ENCODE measurements around the gene ADRA1B. TPM values are rescaled to one million over a fixed set of nuclear protein-coding genes. Genes with fewer than 3 reads are reported as not detected.

ADRA1B gene
- total RNA-seq, 1 experiment from 2014 or later: 0.29 TPM

DNA sequence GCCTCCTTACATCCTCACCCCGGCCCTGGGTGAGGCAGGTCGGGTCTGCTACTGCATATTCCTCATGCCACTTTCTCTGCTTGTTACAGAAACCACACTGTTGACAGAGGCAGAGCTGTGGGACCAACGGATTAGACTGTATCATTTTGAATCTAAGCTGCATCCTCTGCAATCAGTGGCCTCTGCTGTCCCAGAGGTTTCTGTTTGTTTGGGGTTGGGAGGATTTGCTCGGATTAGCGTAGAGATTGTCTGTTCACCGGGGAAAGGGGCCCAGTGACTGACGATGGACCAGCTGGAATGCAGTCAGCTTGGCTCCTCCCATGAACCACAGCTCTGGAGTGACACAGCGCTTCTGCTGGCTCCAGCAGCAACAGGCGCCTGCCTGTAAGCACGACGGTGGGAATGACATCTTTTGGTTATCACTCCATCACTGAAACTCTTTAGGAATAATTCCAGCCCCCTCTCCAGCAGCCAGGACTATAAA lies 37.3 kb upstream of the ADRA1B start:
- ChIA-PET POLR2A (ENCODE audit: unreplicated experiment) (no interaction called here), CTCF (no interaction called here)
- H3K79me2 ChIP-seq (ENCODE audit: low read length): no peaks in the 10 kb centered on the region
- H3K9me3 ChIP-seq (ENCODE audit: low read length): no peaks in the 10 kb centered on the region
- H3K4me1 ChIP-seq (ENCODE audit: insufficient read depth, low read length): peaks cover 7% of the 10 kb centered on the region
- no peak overlapping the region for H3K4me3 ChIP-seq (ENCODE audit: low read length)
- no peak overlapping the region for H3K27ac ChIP-seq (ENCODE audit: low read length)
- no peaks in the 10 kb centered on the region for H3K36me3 ChIP-seq (ENCODE audit: low read depth, low read length)
- no peaks in the 10 kb centered on the region for H3K9me2 ChIP-seq (replicated peaks; ENCODE audit: low read length)
- ATAC-seq (no peak), DNase-seq (no peak)
- no peaks in the 10 kb centered on the region for H4K20me1 ChIP-seq (ENCODE audit: low read length)
- H2AFZ ChIP-seq (ENCODE audit: low read length): no peak overlapping the region
- intact Hi-C loops (cut with micrococcal nuclease): no loop called here
- H3K9ac ChIP-seq (ENCODE audit: low read length): no peak overlapping the region
- H3K27me3 ChIP-seq (ENCODE audit: low read length): no peaks in the 10 kb centered on the region
- TF ChIP-seq EZH2phosphoT487 (IDR thresholded peaks at IDR 0.05; ENCODE audit: borderline replicate concordance, low read length): no peak
- TF ChIP-seq EZH2 (IDR thresholded peaks at IDR 0.05; ENCODE audit: low read length, unreplicated experiment): no peak
- TF ChIP-seq CTCF (conservative IDR thresholded peaks at IDR 0.05; ENCODE audit: low read depth, low read length): no peak
- no TSS peak for BruUV-seq (replicated peaks)
- no peak overlapping the region for H3K4me2 ChIP-seq (ENCODE audit: low read length)
- H3F3A ChIP-seq (ENCODE audit: low read length, unreplicated experiment): no peaks in the 10 kb centered on the region

GRCh38 chr5:159880676-159881075 lies 35.6 kb upstream of the ADRA1B start:
- Histone ChIP-seq H3F3A (ENCODE audit: low read length, unreplicated experiment) (no peaks in the 10 kb centered on the region), H3K27me3 (ENCODE audit: low read length) (no peaks in the 10 kb centered on the region), H3K4me3 (ENCODE audit: low read length) (no peak overlapping the region), H3K9ac (ENCODE audit: low read length) (no peak overlapping the region), H3K9me2 (replicated peaks; ENCODE audit: low read length) (no peaks in the 10 kb centered on the region), H2AFZ (ENCODE audit: low read length) (no peak overlapping the region), H3K9me3 (ENCODE audit: low read length) (no peaks in the 10 kb centered on the region), H3K79me2 (ENCODE audit: low read length) (no peaks in the 10 kb centered on the region), H3K4me1 (ENCODE audit: insufficient read depth, low read length) (no peaks in the 10 kb centered on the region), H3K36me3 (ENCODE audit: low read depth, low read length) (no peaks in the 10 kb centered on the region), H3K27ac (ENCODE audit: low read length) (no peak overlapping the region), H3K4me2 (ENCODE audit: low read length) (no peak overlapping the region), H4K20me1 (ENCODE audit: low read length) (no peaks in the 10 kb centered on the region)
- TF ChIP-seq EZH2 (IDR thresholded peaks at IDR 0.05; ENCODE audit: low read length, unreplicated experiment) (no peak), CTCF (conservative IDR thresholded peaks at IDR 0.05; ENCODE audit: low read depth, low read length) (no peak), EZH2phosphoT487 (IDR thresholded peaks at IDR 0.05; ENCODE audit: borderline replicate concordance, low read length) (no peak)
- CTCF ChIA-PET: no interaction called here
- POLR2A ChIA-PET (ENCODE audit: unreplicated experiment): no interaction called here
- intact Hi-C loops (cut with micrococcal nuclease): no loop called here
- DNase-seq (no peak), ATAC-seq (no peak)
- no TSS peak for BruUV-seq (replicated peaks)

DNA sequence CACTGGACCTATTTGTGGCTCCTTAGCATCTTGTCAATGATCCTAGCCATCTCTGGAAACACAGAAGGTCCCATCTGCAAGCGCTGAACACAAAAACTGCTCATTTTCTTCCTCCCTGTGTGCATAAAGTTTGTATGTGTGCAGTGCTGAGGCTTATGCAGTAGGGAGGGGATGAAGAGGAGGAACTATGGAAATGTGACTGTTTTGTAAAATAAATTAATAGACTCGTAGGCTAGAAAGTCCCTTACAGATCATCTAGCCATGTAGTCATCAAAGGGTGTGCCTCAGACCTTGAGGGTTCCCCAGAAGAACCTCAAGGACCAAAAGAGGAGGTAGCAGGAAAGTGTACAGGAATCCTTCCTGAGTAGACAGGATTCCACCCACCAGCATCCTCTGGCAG lies 34.3 kb upstream of the ADRA1B start:
- no peak for TF ChIP-seq EZH2 (IDR thresholded peaks at IDR 0.05; ENCODE audit: low read length, unreplicated experiment)
- TF ChIP-seq EZH2phosphoT487 (IDR thresholded peaks at IDR 0.05; ENCODE audit: borderline replicate concordance, low read length): no peak
- no peak for TF ChIP-seq CTCF (conservative IDR thresholded peaks at IDR 0.05; ENCODE audit: low read depth, low read length)
- no peak overlapping the region for H3K9ac ChIP-seq (ENCODE audit: low read length)
- no peaks in the 10 kb centered on the region for H3K79me2 ChIP-seq (ENCODE audit: low read length)
- BruUV-seq (replicated peaks): no TSS peak
- no peak for DNase-seq
- no peak overlapping the region for H2AFZ ChIP-seq (ENCODE audit: low read length)
- ChIA-PET POLR2A (ENCODE audit: unreplicated experiment) (no interaction called here), CTCF (no interaction called here)
- H3K4me2 ChIP-seq (ENCODE audit: low read length): no peak overlapping the region
- H3F3A ChIP-seq (ENCODE audit: low read length, unreplicated experiment): no peaks in the 10 kb centered on the region
- H3K4me3 ChIP-seq (ENCODE audit: low read length): no peak overlapping the region
- no peaks in the 10 kb centered on the region for H3K9me3 ChIP-seq (ENCODE audit: low read length)
- no peaks in the 10 kb centered on the region for H3K4me1 ChIP-seq (ENCODE audit: insufficient read depth, low read length)
- no peak overlapping the region for H3K27ac ChIP-seq (ENCODE audit: low read length)
- no peak for ATAC-seq
- H3K27me3 ChIP-seq (ENCODE audit: low read length): no peaks in the 10 kb centered on the region
- no peaks in the 10 kb centered on the region for H3K9me2 ChIP-seq (replicated peaks; ENCODE audit: low read length)
- H4K20me1 ChIP-seq (ENCODE audit: low read length): no peaks in the 10 kb centered on the region
- H3K36me3 ChIP-seq (ENCODE audit: low read depth, low read length): no peaks in the 10 kb centered on the region
- intact Hi-C loops (cut with micrococcal nuclease): no loop called here
